Heart left ventricle (tissue), 16 donors: ENCODE data around the gene PCMT1. TPM values are rescaled to one million over a fixed set of nuclear protein-coding genes. Genes with fewer than 3 reads are reported as not detected.

ENCODE experiments used
- ATAC-seq, 4 donors: fragments of 200-7000 bp; cut with Tn5 transposase; one replicate each; pipeline ENCODE4 v1.9.1; 2020 to 2022; ENCODE audit warnings: moderate library complexity in 4 of 4, mild to moderate bottlenecking in 3 of 4, moderate number of reproducible peaks in 1 of 4
- DNase-seq, 5 donors: peaks; one replicate each; pipeline ENCODE4 v3.0.0-alpha.2; 2020
- H3K27ac ChIP-seq, 12 donors: fragments of 200-600 bp; sonication (generic) in 4 of 12; one replicate each; pipeline versions ENCODE4 v1.5.0 to v1.8.0; 2016 to 2022; ENCODE audit warnings: mild to moderate bottlenecking in 2 of 12
- H3K27me3 ChIP-seq, 9 donors: fragments of 200-600 bp; sonication (generic) in 2 of 9; one replicate each; pipeline versions ENCODE4 v1.5.1 to v1.8.0; 2016 to 2022; ENCODE audit warnings: mild to moderate bottlenecking in 3 of 9
- H3K36me3 ChIP-seq, 9 donors: fragments of 200-600 bp; sonication (generic) in 2 of 9; one replicate each; pipeline versions ENCODE4 v1.5.0 to v1.8.0; 2018 to 2022; ENCODE audit warnings: mild to moderate bottlenecking in 2 of 9
- H3K4me1 ChIP-seq, 12 donors: fragments of 200-600 bp; sonication (generic) in 4 of 12; one replicate each; pipeline versions ENCODE4 v1.5.0 to v1.8.0; 2016 to 2022; ENCODE audit warnings: mild to moderate bottlenecking in 3 of 12
- H3K4me3 ChIP-seq, 12 donors: fragments of 200-600 bp; sonication (generic) in 4 of 12; one replicate each; pipeline versions ENCODE4 v1.5.0 to v1.8.0; 2017 to 2022; ENCODE audit warnings: mild to moderate bottlenecking in 9 of 12, moderate library complexity in 4 of 12
- H3K9me3 ChIP-seq, 12 donors: fragments of 200-600 bp; sonication (generic) in 4 of 12; one replicate each; pipeline versions ENCODE4 v1.5.0 to v1.8.0; 2016 to 2022; ENCODE audit warnings: mild to moderate bottlenecking in 1 of 12
- POLR2A ChIP-seq, 2 donors: fragments of 450-650 bp; IDR thresholded peaks; one replicate each; pipeline ENCODE4 v1.6.1; 2017; ENCODE audit warnings: antibody characterized with exemption in 2 of 2, mild to moderate bottlenecking in 2 of 2, moderate library complexity in 2 of 2
- WGBS, 4 donors: extraction: QIAGEN DNeasy Blood & Tissue Kit in 2 of 4; methylation state at CpG; one replicate each; pipeline versions ENCODE4 v1.1.5 to v1.1.7; 2013 to 2018; 5-methylcytosine and 5-hydroxymethylcytosine counted together
- intact Hi-C, 10 donors: fragments of 100-400 bp; cut with DNase I; formaldehyde crosslinking; loops; one replicate each; pipeline versions ENCODE4 v1.11.1 to v1.14.2; 2022
- polyA plus RNA-seq, 2 donors: library from polyadenylated mRNA; stranded (reverse); fragments of 200-250 nt; gene quantifications; one replicate each; pipeline ENCODE4 v1.2.3, GENCODE V29; 2013
- total RNA-seq, 9 donors: library from RNA; depleted of rRNA in 2 of 9; stranded (reverse); fragments of >200 nt in 2 of 9; fragmentation: NEBNext Ultra II Directional in 3 of 9; extraction: Animal tissue kit (Norgen Biotek cat#: 25700) in 3 of 9; gene quantifications; one replicate each; pipeline versions ENCODE4 v1.1.0 to v1.2.4, GENCODE V29; 2016 to 2023
- TF ChIP-seq, protein P1 (sequence below), 12 donors: fragments of 200-600 bp; sonication (generic) in 4 of 12; IDR thresholded peaks; one replicate each; pipeline versions ENCODE4 v1.5.0 to v1.8.0; 2018 to 2022; ENCODE audit warnings: antibody characterized with exemption in 12 of 12, mild to moderate bottlenecking in 5 of 12
- donor health status: ischemic (EF 13 %, LVEDD 7.1; RV severe dilation, severe dysfunction).
- donor health status: healthy with polysubstance abuse.
- donor health status: DM: no; HTN: yes; CAD: no.
- donor health status: DM: no; HTN: no; CAD: no.
- donor health status: ischemic (EF 25% LVEDD 6.9; RV normal size, moderate dysfunction).
- donor health status: ischemic (EF 25% LVEDD 5.7; RV mildly dilated, moderate dysfunction).
- donor health status: healthy.
- donor health status: DM: yes; HTN: yes; CAD: no.
- donor health status: ischemic (EF 35%, LVEDD 5.7; RV mildly dilated, moderate dysfunction).
- donor health status: nonischemic (EF 11% LVEDD 7.7; RV severe dilation, severe dysfunction).
- donor health status: DM: yes; HTN: yes; CAD: no.
- donor health status: PGD.
- donor health status: ischemic (EF 29% LVEDD 5.4; RV normal size, mild dysfunction).
- donor health status: nonischemic (EF 23%, LVEDD 6.1; RV moderate dilation, normal function).

PCMT1 gene
- total and polyA plus RNA-seq, 11 donors, result 72.2 to 243 (median 164) TPM

DNA sequence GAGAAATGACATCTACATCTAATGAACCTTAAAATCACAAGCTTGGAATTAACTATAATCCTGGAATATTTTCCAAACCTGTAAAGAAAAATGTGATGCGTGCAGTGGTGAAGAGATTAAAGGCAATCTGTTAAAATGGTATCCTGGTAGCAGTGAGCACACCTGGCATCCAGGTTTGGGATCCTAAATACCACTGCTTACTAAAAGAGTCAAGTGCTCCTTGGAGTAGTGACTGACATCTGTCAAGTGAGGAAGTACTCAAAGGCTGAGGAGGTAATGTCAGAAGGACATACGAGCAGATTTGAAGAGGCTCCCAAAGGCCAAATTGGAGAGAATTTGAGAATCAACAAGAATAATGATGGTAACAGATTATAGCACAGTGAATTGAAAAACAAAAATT, 32.8 kb downstream of the PCMT1 start:
- no peaks in the 10 kb centered on the region for H3K9me3 ChIP-seq
- peaks cover 0 to 64% (median 29%) of the 10 kb centered on the region in 9 donors for H3K36me3 ChIP-seq
- intact Hi-C loops, result no loop called here
- no peak overlapping the region for H3K27ac ChIP-seq
- ATAC-seq (no peak), DNase-seq (no peak)
- no peak overlapping the region for H3K4me3 ChIP-seq
- no peaks in the 10 kb centered on the region for H3K27me3 ChIP-seq
- 81 to 86% (median 83%) methylated on average over 2 of the region's 2 CpGs for WGBS, 4 donors
- peaks cover 0 to 13% (median 2%) of the 10 kb centered on the region in 12 donors for H3K4me1 ChIP-seq
- TF ChIP-seq POLR2A (IDR thresholded peaks at IDR 0.05), result no peak
- TF ChIP-seq, protein P1, sequence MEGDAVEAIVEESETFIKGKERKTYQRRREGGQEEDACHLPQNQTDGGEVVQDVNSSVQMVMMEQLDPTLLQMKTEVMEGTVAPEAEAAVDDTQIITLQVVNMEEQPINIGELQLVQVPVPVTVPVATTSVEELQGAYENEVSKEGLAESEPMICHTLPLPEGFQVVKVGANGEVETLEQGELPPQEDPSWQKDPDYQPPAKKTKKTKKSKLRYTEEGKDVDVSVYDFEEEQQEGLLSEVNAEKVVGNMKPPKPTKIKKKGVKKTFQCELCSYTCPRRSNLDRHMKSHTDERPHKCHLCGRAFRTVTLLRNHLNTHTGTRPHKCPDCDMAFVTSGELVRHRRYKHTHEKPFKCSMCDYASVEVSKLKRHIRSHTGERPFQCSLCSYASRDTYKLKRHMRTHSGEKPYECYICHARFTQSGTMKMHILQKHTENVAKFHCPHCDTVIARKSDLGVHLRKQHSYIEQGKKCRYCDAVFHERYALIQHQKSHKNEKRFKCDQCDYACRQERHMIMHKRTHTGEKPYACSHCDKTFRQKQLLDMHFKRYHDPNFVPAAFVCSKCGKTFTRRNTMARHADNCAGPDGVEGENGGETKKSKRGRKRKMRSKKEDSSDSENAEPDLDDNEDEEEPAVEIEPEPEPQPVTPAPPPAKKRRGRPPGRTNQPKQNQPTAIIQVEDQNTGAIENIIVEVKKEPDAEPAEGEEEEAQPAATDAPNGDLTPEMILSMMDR (IDR thresholded peaks at IDR 0.05), result no peak

DNA sequence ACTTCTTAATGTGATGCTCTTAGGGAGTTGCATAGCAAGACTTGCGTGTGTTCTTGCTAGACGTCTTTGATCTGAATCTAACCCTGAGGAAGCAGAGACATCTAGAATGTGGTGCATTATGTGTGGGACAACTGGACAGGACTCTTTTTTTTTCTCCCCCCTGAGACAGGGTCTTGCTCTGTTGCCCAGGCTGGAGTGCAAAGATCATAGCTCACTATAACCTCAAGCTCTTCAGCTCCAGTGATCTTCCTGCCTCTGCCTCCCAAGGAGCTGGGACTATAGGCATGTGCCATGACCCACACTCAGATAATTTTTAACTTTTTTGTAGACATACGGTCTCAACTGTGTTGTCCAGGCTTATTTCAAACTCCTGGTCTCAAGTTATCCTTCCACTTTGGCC, 34.0 kb downstream of the PCMT1 start:
- Histone ChIP-seq H3K9me3 (no peaks in the 10 kb centered on the region), H3K4me3 (no peak overlapping the region), H3K36me3 (peaks cover 0 to 52% (median 18%) of the 10 kb centered on the region in 9 donors), H3K4me1 (peaks cover 0 to 13% (median 2%) of the 10 kb centered on the region in 12 donors), H3K27ac (no peak overlapping the region), H3K27me3 (no peaks in the 10 kb centered on the region)
- DNase-seq, result no peak
- no peak for ATAC-seq
- intact Hi-C loops, result no loop called here
- WGBS, 4 donors, result 88 to 99% (median 94%) methylated on average over 3 of the region's 3 CpGs
- no peak for TF ChIP-seq POLR2A (IDR thresholded peaks at IDR 0.05)
- TF ChIP-seq, protein P1 (IDR thresholded peaks at IDR 0.05), result no peak

DNA sequence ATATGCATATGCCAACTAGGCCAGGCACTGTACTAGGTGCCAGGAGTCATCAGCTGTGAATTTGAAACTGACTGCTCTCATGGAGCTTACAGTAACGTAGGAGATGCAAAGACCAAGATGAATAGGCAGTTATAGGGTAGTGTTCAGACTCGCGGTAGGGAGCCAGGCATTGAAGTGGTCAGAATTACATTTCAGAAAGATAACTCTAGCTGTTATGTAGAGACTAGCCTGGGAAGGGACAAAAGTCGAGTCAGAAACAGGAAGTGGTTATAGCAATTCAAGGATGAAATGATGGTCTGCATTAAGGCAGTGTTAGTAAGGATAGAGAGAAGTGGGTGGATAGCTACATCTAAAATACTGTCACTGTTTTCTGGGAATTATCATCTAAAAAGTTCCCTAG, 56.6 kb downstream of the PCMT1 start:
- TF ChIP-seq, protein P1 (IDR thresholded peaks at IDR 0.05), result no peak
- no peak for TF ChIP-seq POLR2A (IDR thresholded peaks at IDR 0.05)
- H3K27me3 ChIP-seq, result no peaks in the 10 kb centered on the region
- H3K9me3 ChIP-seq, result no peaks in the 10 kb centered on the region
- 79 to 86% (median 85%) methylated on average over 4 of the region's 4 CpGs for WGBS, 4 donors
- peaks cover 0 to 83% (median 53%) of the 10 kb centered on the region in 9 donors for H3K36me3 ChIP-seq
- ATAC-seq (no peak), DNase-seq (no peak)
- no peak overlapping the region for H3K4me3 ChIP-seq
- no peaks in the 10 kb centered on the region for H3K4me1 ChIP-seq
- no peak overlapping the region for H3K27ac ChIP-seq
- intact Hi-C loops, result no loop called here

DNA sequence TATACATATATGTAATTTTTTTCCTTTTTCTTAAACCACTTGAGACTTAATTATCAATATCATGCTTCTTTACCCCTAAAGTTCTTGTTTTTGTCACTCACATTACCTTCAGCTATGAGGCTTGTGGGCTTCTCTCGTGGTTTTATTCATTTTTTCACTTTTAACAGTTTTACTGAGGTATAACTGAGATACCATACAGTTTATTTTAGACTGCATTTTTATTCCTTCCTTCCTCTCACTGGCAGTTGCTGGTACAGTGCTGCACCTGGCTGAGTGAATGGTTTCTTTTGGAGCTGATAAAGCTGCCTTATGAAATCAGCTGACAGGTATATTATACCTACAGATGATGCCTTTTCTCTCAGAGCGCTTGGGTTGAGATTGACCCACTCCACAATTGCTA, 60.3 kb downstream of the PCMT1 start:
- ATAC-seq (no peak), DNase-seq (no peak)
- Histone ChIP-seq H3K27ac (no peak overlapping the region), H3K9me3 (no peaks in the 10 kb centered on the region), H3K4me1 (no peaks in the 10 kb centered on the region), H3K36me3 (peaks cover 0 to 66% (median 40%) of the 10 kb centered on the region in 9 donors), H3K4me3 (no peak overlapping the region), H3K27me3 (no peaks in the 10 kb centered on the region)
- no peak for TF ChIP-seq POLR2A (IDR thresholded peaks at IDR 0.05)
- TF ChIP-seq, protein P1 (IDR thresholded peaks at IDR 0.05), result no peak
- intact Hi-C loops, result no loop called here
- WGBS, 4 donors, result 86 to 93% (median 90%) methylated on average over 2 of the region's 2 CpGs
